GM12878 (cell line): ENCODE data around the gene LRRC7. TPM values are rescaled to one million over a fixed set of nuclear protein-coding genes. Genes with fewer than 3 reads are reported as not detected.

Experiments
- ATAC-seq: fragments of 200-7000 bp; cut with Tn5 transposase; 3 replicates; pipeline ENCODE4 v1.9.1; 2020; ENCODE audit warnings: mild to moderate bottlenecking, moderate library complexity
- BruUV-seq: library from RNA; stranded (reverse); fragments of 400-500 nt; replicated peaks from 2 replicates; lab custom pipeline; 2021; lab: Mats Ljungman, UMichigan
- CTCF ChIA-PET: fragments of 300-600 bp; sonication (Branson Sonifier 250); formaldehyde crosslinking; extraction: SDS; loops from one replicate; lab custom pipeline; 2021; ENCODE audit warnings: inconsistent platforms; lab: Yijun Ruan, JAX
- POLR2A ChIA-PET: fragments of 350-600 bp; formaldehyde crosslinking; extraction: SDS; loops from one replicate; lab custom pipeline; 2021; ENCODE audit warnings: inconsistent platforms; lab: Charles Lee
- RAD21 ChIA-PET: fragments of 300-600 bp; sonication (Branson Sonifier 250); formaldehyde crosslinking; loops from one replicate; lab custom pipeline; 2023; ENCODE audit warnings: antibody characterized with exemption; ENCODE audit not compliant: unreplicated experiment; lab: Charles Lee
- SMC1A ChIA-PET: fragments of 300-600 bp; sonication (Branson Sonifier 250); formaldehyde crosslinking; loops from one replicate; lab custom pipeline; 2023; ENCODE audit not compliant: unreplicated experiment, uncharacterized antibody; lab: Charles Lee
- DNase-seq: peaks from one replicate; pipeline ENCODE4 v3.0.0-alpha.2; 2011; ENCODE audit warnings: low read depth, low spot score
- FAIRE-seq: peaks from 3 replicates; lab custom pipeline; 2011; peaks lifted over from hg19 to GRCh38; lab: Jason Lieb, UNC
- H2AFZ ChIP-seq: 2 replicates; pipeline ENCODE4 v1.6.0; 2011; ENCODE audit warnings: low read depth, low read length, control low read depth; ENCODE audit not compliant: control insufficient read depth
- H3K27ac ChIP-seq: 2 replicates; pipeline ENCODE4 v1.5.1; 2011; ENCODE audit warnings: control low read depth; ENCODE audit not compliant: control insufficient read depth, insufficient read depth
- H3K27me3 ChIP-seq, 2 experiments: replicated peaks in 1 of 2; 2 replicates each; pipeline versions ENCODE4 v1.6.0 to v1.6.1; 2011; ENCODE audit warnings: low read length in 1 of 2; ENCODE audit not compliant: control insufficient read depth in 2 of 2, insufficient read depth in 2 of 2
- H3K36me3 ChIP-seq, 2 experiments: 2 replicates each; pipeline ENCODE4 v1.5.1; 2011; ENCODE audit warnings: low read length in 1 of 2; ENCODE audit not compliant: control insufficient read depth in 2 of 2, insufficient read depth in 2 of 2
- H3K4me1 ChIP-seq: 2 replicates; pipeline ENCODE4 v1.6.1; 2011; ENCODE audit warnings: mild to moderate bottlenecking, low read length, moderate library complexity, mixed read lengths; ENCODE audit not compliant: control insufficient read depth, insufficient read depth
- H3K4me2 ChIP-seq: 2 replicates; pipeline ENCODE4 v1.6.0; 2011; ENCODE audit warnings: control low read depth; ENCODE audit not compliant: control insufficient read depth, insufficient read depth
- H3K4me3 ChIP-seq: fragments of 200-600 bp; sonication (generic); 2 replicates; pipeline ENCODE4 v1.5.1; 2016
- H3K79me2 ChIP-seq: 2 replicates; pipeline ENCODE4 v1.6.0; 2011; ENCODE audit warnings: low read length; ENCODE audit not compliant: control insufficient read depth, insufficient read depth
- H3K9ac ChIP-seq: 2 replicates; pipeline ENCODE4 v1.8.0; 2011; ENCODE audit warnings: low read length, control low read depth, mixed read lengths; ENCODE audit not compliant: control insufficient read depth, insufficient read depth
- H3K9me3 ChIP-seq: replicated peaks from 3 replicates; pipeline ENCODE4 v1.5.1; 2011; ENCODE audit warnings: mild to moderate bottlenecking, low read length; ENCODE audit not compliant: control insufficient read depth, insufficient read depth
- H4K20me1 ChIP-seq: 2 replicates; pipeline ENCODE4 v1.6.0; 2011; ENCODE audit not compliant: control insufficient read depth, insufficient read depth
- ATF2 ChIP-seq: IDR thresholded peaks from 2 replicates; pipeline ENCODE4 v1.6.1; 2012; ENCODE audit warnings: low read length, inconsistent platforms
- E2F4 ChIP-seq: IDR thresholded peaks from 2 replicates; pipeline ENCODE4 v1.6.1; 2012; ENCODE audit warnings: low read depth, low read length, improper control_type of control experiment
- GABPA ChIP-seq: IDR thresholded peaks from 2 replicates; pipeline ENCODE4 v1.6.1; 2014; ENCODE audit warnings: antibody characterized with exemption, low read depth, mild to moderate bottlenecking, inconsistent platforms
- HCFC1 ChIP-seq: fragments of 150-350 bp; IDR thresholded peaks from 2 replicates; pipeline ENCODE4 v1.6.1; 2014; ENCODE audit warnings: low read length
- KLF5 ChIP-seq: fragments of 450-650 bp; IDR thresholded peaks from 2 replicates; pipeline ENCODE4 v1.6.1; 2014; ENCODE audit warnings: mild to moderate bottlenecking; ENCODE audit not compliant: partially characterized antibody
- MYB ChIP-seq: fragments of 150-350 bp; IDR thresholded peaks from 2 replicates; pipeline ENCODE4 v1.6.1; 2014; ENCODE audit warnings: mild to moderate bottlenecking, low read depth, low read length, borderline replicate concordance
- NR2C2 ChIP-seq: IDR thresholded peaks from 2 replicates; pipeline ENCODE4 v1.6.1; 2011; ENCODE audit warnings: borderline replicate concordance, low read depth; ENCODE audit not compliant: control insufficient read depth, insufficient read length
- SKIL ChIP-seq: fragments of 450-650 bp; IDR thresholded peaks from 2 replicates; pipeline ENCODE4 v1.6.1; 2017; ENCODE audit warnings: mild to moderate bottlenecking, low read depth, inconsistent platforms; ENCODE audit not compliant: poor library complexity, severe bottlenecking
- SMC3 ChIP-seq: IDR thresholded peaks from 2 replicates; pipeline ENCODE4 v1.6.1; 2011; ENCODE audit warnings: low read length, improper control_type of control experiment, borderline replicate concordance
- SPI1 ChIP-seq: IDR thresholded peaks from 2 replicates; pipeline ENCODE4 v1.6.1; 2011; ENCODE audit warnings: low read depth, mild to moderate bottlenecking, low read length, moderate library complexity, borderline replicate concordance; ENCODE audit not compliant: insufficient read depth
- TAF1 ChIP-seq: IDR thresholded peaks from 2 replicates; pipeline ENCODE4 v1.6.1; 2011; ENCODE audit warnings: mild to moderate bottlenecking, low read depth, low read length, borderline replicate concordance
- TCF12 ChIP-seq: IDR thresholded peaks from 2 replicates; pipeline ENCODE4 v1.6.1; 2011; ENCODE audit warnings: low read depth, mild to moderate bottlenecking, low read length
- WRNIP1 ChIP-seq: IDR thresholded peaks from 2 replicates; pipeline ENCODE4 v1.6.1; 2011; ENCODE audit warnings: low read depth, low read length, improper control_type of control experiment, borderline replicate concordance
- YY1 ChIP-seq: IDR thresholded peaks from 2 replicates; pipeline ENCODE4 v1.6.1; 2011; ENCODE audit warnings: low read depth, mild to moderate bottlenecking, low read length
- WGBS: methylation state at CpG from one replicate; pipeline ENCODE4 v1.1.6; 2016; ENCODE audit warnings: low lambda C conversion rate; ENCODE audit not compliant: insufficient replicate concordance, insufficient coverage; ENCODE audit errors: missing lambda C conversion rate; 5-methylcytosine and 5-hydroxymethylcytosine counted together
- in situ Hi-C: fragments of 300-500 bp; cut with MboI; formaldehyde crosslinking; loops from 9 replicates; pipeline ENCODE4 v1.14.3; 2018; ENCODE audit warnings: mixed read lengths
- intact Hi-C: fragments of 100-400 bp; cut with micrococcal nuclease; formaldehyde crosslinking; loops from one replicate; pipeline ENCODE4 v1.14.2; 2022; ENCODE audit not compliant: unreplicated experiment
- polyA plus RNA-seq, 11 experiments: library from polyadenylated mRNA; depleted of rRNA in 4 of 11; unstranded in 6 of 11; stranded (reverse) in 5 of 11; fragments of >200 nt; fragmentation: Nextera tagmentation in 4 of 11; fragmentation: Illumina TruSeq in 1 of 11; extraction: Ambion mirVana in 4 of 11; extraction: Trizol in 1 of 11; gene quantifications; 1 replicate in 1 of 11; 2 replicates in 10 of 11; pipeline versions ENCODE4 v1.2.1 to v1.2.3, GENCODE V29; 2011 to 2016; ENCODE audit warnings: inconsistent platforms in 2 of 11, missing spikeins in 2 of 11, low read depth in 1 of 11
- total RNA-seq, 4 experiments: library from RNA; depleted of rRNA in 3 of 4; stranded (reverse); fragments of >200 nt in 3 of 4; fragmentation: Illumina TruSeq in 1 of 4; extraction: Trizol in 1 of 4; gene quantifications; 2 replicates each; pipeline versions ENCODE4 v1.2.1 to v1.2.3, GENCODE V29; 2013 to 2021

LRRC7 gene
- total and polyA plus RNA-seq, 10 of the 15 experiments (the other 5 are each of a cell fraction or from before 2014, with no cell fraction given): 0.05 to 1.4 (median 0.24) TPM; not detected in 5

GRCh38 chr1:69743146-69743545 lies 175.4 kb downstream of the LRRC7 start:
- ChIA-PET SMC1A (no interaction called here), CTCF (no interaction called here), POLR2A (no interaction called here), RAD21 (no interaction called here)
- no peaks in the 10 kb centered on the region for H3K36me3 ChIP-seq
- DNase-seq: no peak
- H3K4me1 ChIP-seq: no peaks in the 10 kb centered on the region
- no peak overlapping the region for H3K4me2 ChIP-seq
- no peaks in the 10 kb centered on the region for H4K20me1 ChIP-seq
- FAIRE-seq: no peak
- in situ Hi-C loops (loop anchor here (25.0 kb wide), 2 partner anchors 1131 to 1281 kb away; no protein-coding TSS in a partner anchor), intact Hi-C loops (no loop called here)
- no peak for ATAC-seq
- WGBS: 15% methylated on average over 3 of the region's 3 CpGs
- H3K27ac ChIP-seq: no peak overlapping the region
- H3K4me3 ChIP-seq: no peak overlapping the region
- no peak overlapping the region for H3K9ac ChIP-seq
- H3K27me3 ChIP-seq: no peaks in the 10 kb centered on the region
- H3K79me2 ChIP-seq: no peaks in the 10 kb centered on the region
- no peaks in the 10 kb centered on the region for H3K9me3 ChIP-seq
- no peak for TF ChIP-seq SPI1
- TF ChIP-seq KLF5: no peak
- no peak for TF ChIP-seq YY1
- no peak for TF ChIP-seq NR2C2
- no peak for TF ChIP-seq TCF12
- no peak for TF ChIP-seq TAF1
- no peak for TF ChIP-seq ATF2
- no peak for TF ChIP-seq SMC3
- TF ChIP-seq GABPA: no peak
- no peak for TF ChIP-seq WRNIP1
- no peak for TF ChIP-seq MYB
- no peak for TF ChIP-seq HCFC1
- no peak for TF ChIP-seq E2F4
- TF ChIP-seq SKIL: no peak
- BruUV-seq: no TSS peak
- no peak overlapping the region for H2AFZ ChIP-seq
